ENCODE results near the gene BCAS3.

The BCAS3 gene

GRCh38 chr17:61152898-61153297, 475.2 kb downstream of the BCAS3 start:
- Histone ChIP-seq H3K9me2 (ENCODE audit: low read depth, low read length) (no peaks in the 10 kb centered on the region), H3K4me2 (ENCODE audit: low read length) (no peak overlapping the region), H3K4me1 (ENCODE audit: insufficient read depth, low read length, severe bottlenecking) (no peaks in the 10 kb centered on the region), H3K4me3 (ENCODE audit: low read depth, low read length, poor library complexity, severe bottlenecking) (no peak overlapping the region), H3K27me3 (ENCODE audit: insufficient read depth, low read length) (no peaks in the 10 kb centered on the region), H3K36me3 (ENCODE audit: insufficient read depth, low read length) (no peaks in the 10 kb centered on the region), H3K79me2 (ENCODE audit: insufficient read depth, low read length) (no peaks in the 10 kb centered on the region), H3K27ac (ENCODE audit: low read depth, low read length, poor library complexity, severe bottlenecking) (no peak overlapping the region), H3K9me3 (ENCODE audit: low read length) (no peaks in the 10 kb centered on the region), H2AFZ (ENCODE audit: low read length) (no peak overlapping the region), H3F3A (ENCODE audit: insufficient read depth, low read length) (no peaks in the 10 kb centered on the region), H4K20me1 (ENCODE audit: insufficient read depth, low read length) (no peaks in the 10 kb centered on the region), H3K9ac (ENCODE audit: low read length) (no peak overlapping the region)
- TF ChIP-seq EZH2 (IDR thresholded peaks at IDR 0.05; ENCODE audit: borderline replicate concordance, low read length), result no peak
- TF ChIP-seq, protein P1, sequence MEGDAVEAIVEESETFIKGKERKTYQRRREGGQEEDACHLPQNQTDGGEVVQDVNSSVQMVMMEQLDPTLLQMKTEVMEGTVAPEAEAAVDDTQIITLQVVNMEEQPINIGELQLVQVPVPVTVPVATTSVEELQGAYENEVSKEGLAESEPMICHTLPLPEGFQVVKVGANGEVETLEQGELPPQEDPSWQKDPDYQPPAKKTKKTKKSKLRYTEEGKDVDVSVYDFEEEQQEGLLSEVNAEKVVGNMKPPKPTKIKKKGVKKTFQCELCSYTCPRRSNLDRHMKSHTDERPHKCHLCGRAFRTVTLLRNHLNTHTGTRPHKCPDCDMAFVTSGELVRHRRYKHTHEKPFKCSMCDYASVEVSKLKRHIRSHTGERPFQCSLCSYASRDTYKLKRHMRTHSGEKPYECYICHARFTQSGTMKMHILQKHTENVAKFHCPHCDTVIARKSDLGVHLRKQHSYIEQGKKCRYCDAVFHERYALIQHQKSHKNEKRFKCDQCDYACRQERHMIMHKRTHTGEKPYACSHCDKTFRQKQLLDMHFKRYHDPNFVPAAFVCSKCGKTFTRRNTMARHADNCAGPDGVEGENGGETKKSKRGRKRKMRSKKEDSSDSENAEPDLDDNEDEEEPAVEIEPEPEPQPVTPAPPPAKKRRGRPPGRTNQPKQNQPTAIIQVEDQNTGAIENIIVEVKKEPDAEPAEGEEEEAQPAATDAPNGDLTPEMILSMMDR (IDR thresholded peaks at IDR 0.05; ENCODE audit: low read length), result no peak

DNA sequence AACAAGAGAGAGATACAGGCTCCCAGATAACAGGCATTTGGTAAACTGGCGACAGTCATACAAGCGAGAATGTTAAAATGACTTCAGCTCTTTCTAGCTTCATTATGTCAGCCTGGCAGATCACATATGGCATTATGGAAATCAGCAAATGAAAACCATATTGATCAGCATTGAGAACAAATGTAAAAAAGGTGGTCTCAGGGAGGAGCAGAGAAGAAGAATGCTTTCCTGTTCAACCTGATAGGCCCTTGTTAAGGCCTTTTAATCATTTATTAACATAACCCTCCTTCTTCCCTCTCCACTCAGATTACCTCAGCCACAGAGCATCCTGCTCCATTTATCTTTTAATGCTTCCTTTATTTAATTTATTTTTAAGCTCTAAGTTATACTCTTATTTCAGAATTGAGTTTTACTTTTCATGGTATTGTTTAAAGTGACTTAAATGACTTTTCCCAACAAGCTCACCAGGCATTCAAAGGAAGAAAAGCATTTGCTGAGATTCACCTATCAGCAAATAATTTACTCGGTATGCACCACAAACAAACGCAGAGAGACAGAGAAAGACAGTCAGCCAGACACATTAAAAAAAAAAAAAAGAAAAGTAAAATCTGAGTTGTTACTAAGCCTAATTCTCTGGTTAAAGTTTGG, 478.1 kb downstream of the BCAS3 start:
- H3K27ac ChIP-seq (ENCODE audit: low read depth, low read length, poor library complexity, severe bottlenecking), result no peak overlapping the region
- H3K4me3 ChIP-seq (ENCODE audit: low read depth, low read length, poor library complexity, severe bottlenecking), result no peak overlapping the region
- no peak overlapping the region for H3K9ac ChIP-seq (ENCODE audit: low read length)

DNA sequence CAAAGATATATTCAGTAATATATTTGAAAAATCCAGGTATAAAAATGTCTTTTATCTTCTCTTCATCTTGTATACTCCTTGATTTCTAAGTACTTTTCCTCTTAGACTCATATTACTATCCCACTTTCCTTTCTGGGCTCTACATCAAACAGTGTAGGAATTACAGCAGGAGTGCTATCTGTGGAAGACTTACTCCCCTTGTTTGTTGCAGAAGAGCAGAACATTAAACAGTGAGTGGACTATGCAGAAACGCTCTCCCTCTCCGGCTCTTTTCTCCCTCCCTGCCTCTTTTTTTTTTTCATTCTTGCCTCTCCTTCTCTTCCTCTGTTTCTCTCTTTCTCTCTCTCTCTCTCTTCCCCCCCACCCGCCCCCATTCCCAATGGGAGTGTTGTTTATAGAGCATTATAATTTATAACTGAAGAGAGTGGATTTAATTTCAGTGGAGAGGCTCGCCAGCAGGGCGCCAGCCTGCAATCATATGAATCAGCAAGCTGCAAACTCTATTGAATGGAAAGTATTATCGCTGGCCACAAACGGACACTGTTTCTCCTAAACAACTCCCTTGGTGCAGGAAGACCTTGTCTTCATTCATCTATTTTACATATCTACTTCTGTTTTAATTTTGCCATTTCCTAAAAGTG, 479.7 kb downstream of the BCAS3 start:
- no peaks in the 10 kb centered on the region for H3K9me2 ChIP-seq (ENCODE audit: low read depth, low read length)
- H3K79me2 ChIP-seq (ENCODE audit: insufficient read depth, low read length), result no peaks in the 10 kb centered on the region
- H3K9me3 ChIP-seq (ENCODE audit: low read length), result no peaks in the 10 kb centered on the region
- H3K4me1 ChIP-seq (ENCODE audit: insufficient read depth, low read length, severe bottlenecking), result no peaks in the 10 kb centered on the region
- H3K36me3 ChIP-seq (ENCODE audit: insufficient read depth, low read length), result no peaks in the 10 kb centered on the region
- no peak overlapping the region for H3K4me2 ChIP-seq (ENCODE audit: low read length)
- TF ChIP-seq EZH2 (IDR thresholded peaks at IDR 0.05; ENCODE audit: borderline replicate concordance, low read length), result no peak
- TF ChIP-seq, protein P1 (IDR thresholded peaks at IDR 0.05; ENCODE audit: low read length), result no peak
- no peaks in the 10 kb centered on the region for H3K27me3 ChIP-seq (ENCODE audit: insufficient read depth, low read length)
- no peak overlapping the region for H3K4me3 ChIP-seq (ENCODE audit: low read depth, low read length, poor library complexity, severe bottlenecking)
- no peak overlapping the region for H3K9ac ChIP-seq (ENCODE audit: low read length)
- no peak overlapping the region for H2AFZ ChIP-seq (ENCODE audit: low read length)
- no peaks in the 10 kb centered on the region for H3F3A ChIP-seq (ENCODE audit: insufficient read depth, low read length)
- H3K27ac ChIP-seq (ENCODE audit: low read depth, low read length, poor library complexity, severe bottlenecking), result no peak overlapping the region
- no peaks in the 10 kb centered on the region for H4K20me1 ChIP-seq (ENCODE audit: insufficient read depth, low read length)

More for the DNA sequence above, 478.1 kb downstream of the BCAS3 start:
- H4K20me1 ChIP-seq (ENCODE audit: insufficient read depth, low read length), result no peaks in the 10 kb centered on the region
- TF ChIP-seq, protein P1 (IDR thresholded peaks at IDR 0.05; ENCODE audit: low read length), result no peak
- TF ChIP-seq EZH2 (IDR thresholded peaks at IDR 0.05; ENCODE audit: borderline replicate concordance, low read length), result no peak
- no peak overlapping the region for H3K4me2 ChIP-seq (ENCODE audit: low read length)
- no peaks in the 10 kb centered on the region for H3K79me2 ChIP-seq (ENCODE audit: insufficient read depth, low read length)
- H3K9me2 ChIP-seq (ENCODE audit: low read depth, low read length), result no peaks in the 10 kb centered on the region
- no peaks in the 10 kb centered on the region for H3K36me3 ChIP-seq (ENCODE audit: insufficient read depth, low read length)
- H3F3A ChIP-seq (ENCODE audit: insufficient read depth, low read length), result no peaks in the 10 kb centered on the region
- H3K27me3 ChIP-seq (ENCODE audit: insufficient read depth, low read length), result no peaks in the 10 kb centered on the region
- H2AFZ ChIP-seq (ENCODE audit: low read length), result no peak overlapping the region
- H3K9me3 ChIP-seq (ENCODE audit: low read length), result no peaks in the 10 kb centered on the region
- H3K4me1 ChIP-seq (ENCODE audit: insufficient read depth, low read length, severe bottlenecking), result no peaks in the 10 kb centered on the region

Data from OCI-LY1 (cell line).